Measurements from ENCODE around the gene GNL1. TPM values are rescaled to one million over a fixed set of nuclear protein-coding genes. Genes with fewer than 3 reads are reported as not detected.

Gene GNL1
- total and polyA plus RNA-seq, 8 donors: 52.5 to 108 (median 101) TPM

GRCh38 chr6:30601436-30601814 lies 45.1 kb upstream of the GNL1 start:
- TF ChIP-seq CTCF (IDR thresholded peaks at IDR 0.05): no peak
- Histone ChIP-seq H3K36me3 (peaks cover 11 to 79% of the 10 kb centered on the region in 2 donors), H3K9me3 (no peaks in the 10 kb centered on the region), H3K4me1 (no peaks in the 10 kb centered on the region), H3K27ac (no peak overlapping the region), H3K27me3 (no peaks in the 10 kb centered on the region), H3K4me3 (no peak overlapping the region)
- no peak for DNase-seq
- intact Hi-C loops (cut with DNase I): no loop called here
- no peak for ATAC-seq

- no peak for TF ChIP-seq CTCF (IDR thresholded peaks at IDR 0.05)
- intact Hi-C loops (cut with DNase I): no loop called here
- H3K4me1 ChIP-seq: no peaks in the 10 kb centered on the region
- H3K36me3 ChIP-seq: peaks cover 11 to 73% of the 10 kb centered on the region in 2 donors
- ATAC-seq (no peak), DNase-seq (peak in 1 of 4 donors; percentile 39)
- no peaks in the 10 kb centered on the region for H3K9me3 ChIP-seq
- H3K27ac ChIP-seq: no peak overlapping the region
- H3K4me3 ChIP-seq: no peak overlapping the region
- no peaks in the 10 kb centered on the region for H3K27me3 ChIP-seq
Observed at GRCh38 chr6:30600451-30600961, 44.2 kb upstream of the GNL1 start.

- Histone ChIP-seq H3K27ac (no peak overlapping the region), H3K9me3 (no peaks in the 10 kb centered on the region), H3K4me1 (no peaks in the 10 kb centered on the region), H3K27me3 (no peaks in the 10 kb centered on the region), H3K4me3 (no peak overlapping the region), H3K36me3 (peaks cover 11 to 73% of the 10 kb centered on the region in 2 donors)
- no peak for TF ChIP-seq CTCF (IDR thresholded peaks at IDR 0.05)
- intact Hi-C loops (cut with DNase I): no loop called here
- DNase-seq: no peak
- ATAC-seq: no peak
Observed at GRCh38 chr6:30599625-30600324, 43.5 kb upstream of the GNL1 start.

GRCh38 chr6:30598912-30599624 lies 42.8 kb upstream of the GNL1 start:
- Histone ChIP-seq H3K36me3 (peaks cover 4 to 73% of the 10 kb centered on the region in 2 donors), H3K4me3 (no peak overlapping the region), H3K4me1 (no peaks in the 10 kb centered on the region), H3K9me3 (no peaks in the 10 kb centered on the region), H3K27ac (no peak overlapping the region), H3K27me3 (no peaks in the 10 kb centered on the region)
- no peak for ATAC-seq
- TF ChIP-seq CTCF (IDR thresholded peaks at IDR 0.05): no peak
- DNase-seq: no peak
- intact Hi-C loops (cut with DNase I): no loop called here
